Gastrocnemius medialis (tissue), 4 donors: ENCODE data around the gene TMEM101.
A peak's percentile ranks its signal among the peaks of the same experiment; 100 is the strongest.

ENCODE experiments used
- POLR2A ChIP-seq, 2 donors: fragments of 450-650 bp; IDR thresholded peaks; one replicate each; pipeline ENCODE4 v1.6.1; 2017; ENCODE audit warnings: antibody characterized with exemption in 2 of 2, mild to moderate bottlenecking in 2 of 2, moderate library complexity in 2 of 2
- TF ChIP-seq, protein P1 (sequence below), 5 experiments: fragments of 450-650 bp in 3 of 5; fragments of 200-600 bp in 2 of 5; sonication (generic) in 2 of 5; IDR thresholded peaks in 4 of 5; conservative IDR thresholded peaks in 1 of 5; 1 replicate in 4 of 5; 2 replicates in 1 of 5; pipeline ENCODE4 v1.5.1; 2016 to 2019; ENCODE audit warnings: antibody characterized with exemption in 5 of 5, mild to moderate bottlenecking in 3 of 5, moderate library complexity in 3 of 5

DNA sequence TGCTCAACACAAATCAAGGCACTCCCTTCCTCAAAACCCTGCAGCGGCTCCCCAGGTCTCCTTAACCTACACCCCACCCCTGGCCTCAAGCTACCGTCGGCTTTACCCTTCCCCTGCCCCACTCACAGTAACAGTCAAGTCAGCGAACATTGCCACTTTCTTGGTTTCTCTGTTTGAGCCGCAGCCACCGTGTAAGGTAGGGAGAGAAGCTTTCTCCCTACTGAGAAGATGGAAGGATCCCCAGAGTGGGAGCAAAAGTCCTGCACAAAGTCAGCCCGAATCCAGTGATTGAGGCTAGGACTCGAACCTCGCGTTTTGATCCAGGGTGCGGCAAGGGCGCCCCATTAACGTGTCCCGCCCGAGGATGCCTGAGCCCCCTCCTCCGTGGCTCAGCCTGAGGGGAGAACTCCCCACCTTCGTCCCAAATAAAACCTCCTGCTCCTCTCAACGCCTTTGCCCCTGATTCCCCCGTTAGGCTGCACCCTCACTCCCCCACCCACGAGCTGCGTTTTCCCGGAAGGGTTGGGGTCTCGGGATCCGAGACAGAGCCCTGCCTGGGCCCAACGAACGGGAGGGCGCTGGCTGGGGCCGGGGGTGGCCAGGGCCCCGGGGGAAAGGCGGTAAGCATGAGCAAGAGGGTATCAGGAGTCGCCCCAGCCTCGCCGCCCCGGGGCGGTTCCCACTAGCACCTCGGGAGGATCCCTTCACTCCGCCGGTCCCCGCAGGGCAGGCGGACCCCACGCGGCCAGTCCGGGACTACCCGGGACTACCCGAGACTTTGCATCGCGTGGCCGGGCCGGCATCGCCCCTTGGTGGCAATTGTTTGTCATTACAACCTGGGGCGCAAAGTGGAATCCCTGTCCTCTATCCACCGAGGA, 20.3 kb downstream of the TMEM101 start:
- TF ChIP-seq, protein P1, sequence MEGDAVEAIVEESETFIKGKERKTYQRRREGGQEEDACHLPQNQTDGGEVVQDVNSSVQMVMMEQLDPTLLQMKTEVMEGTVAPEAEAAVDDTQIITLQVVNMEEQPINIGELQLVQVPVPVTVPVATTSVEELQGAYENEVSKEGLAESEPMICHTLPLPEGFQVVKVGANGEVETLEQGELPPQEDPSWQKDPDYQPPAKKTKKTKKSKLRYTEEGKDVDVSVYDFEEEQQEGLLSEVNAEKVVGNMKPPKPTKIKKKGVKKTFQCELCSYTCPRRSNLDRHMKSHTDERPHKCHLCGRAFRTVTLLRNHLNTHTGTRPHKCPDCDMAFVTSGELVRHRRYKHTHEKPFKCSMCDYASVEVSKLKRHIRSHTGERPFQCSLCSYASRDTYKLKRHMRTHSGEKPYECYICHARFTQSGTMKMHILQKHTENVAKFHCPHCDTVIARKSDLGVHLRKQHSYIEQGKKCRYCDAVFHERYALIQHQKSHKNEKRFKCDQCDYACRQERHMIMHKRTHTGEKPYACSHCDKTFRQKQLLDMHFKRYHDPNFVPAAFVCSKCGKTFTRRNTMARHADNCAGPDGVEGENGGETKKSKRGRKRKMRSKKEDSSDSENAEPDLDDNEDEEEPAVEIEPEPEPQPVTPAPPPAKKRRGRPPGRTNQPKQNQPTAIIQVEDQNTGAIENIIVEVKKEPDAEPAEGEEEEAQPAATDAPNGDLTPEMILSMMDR (IDR thresholded peaks at IDR 0.05 in 4 of 5, conservative IDR thresholded peaks at IDR 0.05 in 1 of 5), result peak; percentile 81 to 91 (median 88)
- TF ChIP-seq POLR2A (IDR thresholded peaks at IDR 0.05), result no peak
